HS-27A (cell line): ENCODE data around the gene MVB12A.

Source experiments
- DNase-seq: peaks from one replicate; pipeline ENCODE4 v3.0.0-alpha.2; 2012; ENCODE audit warnings: low read depth, missing footprints

MVB12A gene

DNA sequence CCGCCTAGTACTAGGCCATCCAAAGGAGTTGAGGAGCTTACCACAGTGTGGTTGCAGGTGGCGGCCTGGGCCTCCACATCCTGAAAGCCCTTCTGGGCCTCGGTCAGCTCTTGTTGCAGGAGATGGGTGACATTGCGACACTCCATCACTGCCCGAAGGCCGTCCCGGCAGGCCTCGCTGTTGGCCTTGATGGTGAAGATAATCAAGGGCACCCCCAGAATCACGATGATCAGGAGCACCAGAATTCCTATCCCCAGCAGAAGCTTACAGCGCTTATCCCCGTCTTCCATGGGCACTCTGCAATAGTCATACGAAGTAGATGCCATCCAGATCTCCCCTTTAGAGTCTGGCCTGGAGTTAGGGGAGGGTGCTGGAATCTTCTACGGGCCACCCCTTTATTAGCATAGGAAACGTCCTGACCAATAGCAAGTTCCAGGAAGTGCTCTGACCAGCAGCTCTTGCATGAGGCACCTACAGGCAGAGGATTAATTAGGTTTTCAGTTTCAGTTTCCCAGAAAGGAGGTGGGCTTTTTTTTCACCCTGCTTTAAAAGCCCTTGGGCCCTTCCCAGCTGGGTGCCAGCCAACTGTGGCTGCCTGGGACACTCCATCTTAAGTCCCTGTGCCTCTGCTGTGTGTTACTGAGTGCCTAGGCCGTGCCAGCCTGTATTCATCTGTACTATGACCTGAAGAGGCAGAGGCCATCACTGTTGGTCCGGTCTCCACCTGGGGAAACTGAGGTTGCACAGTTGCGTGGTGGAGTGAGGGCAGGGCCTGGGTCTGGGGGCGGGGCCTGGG, 14.4 kb upstream of the MVB12A start, which contains the start of gene BST2:
BST2 (minus strand) TSS at position 381 of the 796 bp plus-strand sequence; CDS start at position 326, 55 bp downstream.
- no peak for DNase-seq

DNA sequence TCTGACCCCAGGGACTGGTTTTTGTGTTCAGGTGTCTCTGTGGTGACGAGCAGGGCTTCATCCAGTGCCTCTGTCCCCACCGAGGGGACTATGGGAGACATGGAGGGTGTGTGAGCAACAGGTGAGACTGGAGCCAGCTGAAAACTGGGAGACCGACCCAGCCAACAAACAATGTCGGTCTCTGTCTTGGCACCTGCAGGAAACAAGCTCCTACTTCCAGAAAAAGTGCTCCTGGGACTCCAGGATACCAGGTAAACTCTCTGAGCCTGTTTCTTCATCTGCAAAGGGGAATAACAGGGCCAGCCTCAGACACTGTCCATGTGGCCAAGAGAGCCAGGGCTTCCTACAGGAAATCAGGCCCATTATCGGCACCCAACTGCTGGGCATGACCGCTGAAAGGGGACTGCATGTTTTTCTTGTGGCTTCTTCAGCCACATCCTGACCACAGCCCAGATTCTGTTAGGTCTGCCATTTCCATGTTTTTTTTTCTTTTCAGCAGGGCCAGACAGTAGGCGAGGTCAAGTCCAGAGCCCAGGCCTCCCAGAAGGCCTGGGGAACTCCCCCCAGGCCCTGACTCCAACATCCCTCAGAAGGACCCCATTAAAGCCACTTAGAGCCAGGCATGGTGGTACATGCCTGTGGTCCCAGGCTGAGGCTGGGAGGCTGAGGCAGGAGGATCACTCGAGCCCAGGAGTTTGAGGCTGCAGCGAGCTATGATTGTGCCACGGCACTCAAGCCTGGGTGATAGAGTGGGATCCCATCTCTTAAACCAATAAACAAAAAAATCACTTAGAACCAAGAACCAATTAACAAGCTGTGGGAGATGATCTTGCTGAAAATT, 13.6 kb upstream of the MVB12A start:
- DNase-seq: no peak

DNA sequence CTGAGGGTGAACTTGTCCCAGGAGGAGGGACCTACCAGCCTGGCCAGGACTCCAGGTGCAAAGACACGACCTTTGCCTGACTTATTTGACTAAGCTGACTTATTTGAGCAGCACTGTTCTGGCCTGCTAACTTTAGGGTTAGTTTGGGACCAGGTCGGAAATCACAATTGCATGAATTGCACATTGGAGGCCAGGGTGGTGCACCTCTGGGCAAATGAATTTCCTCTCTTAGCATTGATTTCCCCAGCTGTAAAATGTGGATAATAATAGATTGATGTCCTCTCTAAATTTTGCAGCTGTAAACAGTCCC, 13.0 kb upstream of the MVB12A start:
- DNase-seq: no peak

DNA sequence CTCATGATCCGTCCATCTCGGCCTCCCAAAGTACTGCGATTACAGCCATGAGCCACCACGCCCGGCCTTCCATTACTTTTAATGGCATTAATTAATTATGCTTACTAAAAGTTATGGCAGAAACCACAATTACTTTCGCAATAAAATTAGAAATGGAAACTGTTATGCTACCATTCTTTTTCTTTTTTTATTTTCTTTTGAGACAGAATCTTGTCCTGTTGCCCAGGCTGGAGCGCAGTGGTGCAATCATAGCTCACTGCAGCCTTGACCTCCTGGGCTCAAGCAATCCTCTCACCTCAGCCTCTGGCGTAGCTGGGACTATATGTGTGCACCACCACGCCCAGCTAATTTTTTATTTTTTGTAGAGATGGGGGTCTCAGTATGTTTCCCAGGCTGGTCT, 9.9 kb upstream of the MVB12A start:
- DNase-seq: no peak

DNA sequence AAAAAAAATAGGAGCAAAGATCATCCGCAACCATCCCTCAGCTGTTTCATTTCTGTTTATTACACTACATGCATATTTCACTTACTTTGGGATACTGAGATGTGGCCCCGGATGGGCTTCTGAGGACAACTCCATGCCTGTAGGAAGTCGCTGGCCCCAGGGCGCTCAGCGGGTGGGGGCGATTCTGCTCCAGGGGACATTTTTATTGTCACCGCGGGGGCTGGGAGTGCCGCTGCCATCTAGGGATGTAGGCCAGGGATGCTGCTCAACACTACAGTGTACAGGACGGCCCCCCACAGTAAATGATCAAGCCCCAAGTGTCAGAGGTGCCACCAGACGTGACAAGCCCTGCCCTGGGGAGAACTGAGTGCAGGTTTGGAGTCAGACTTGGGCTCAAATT, 8.0 kb upstream of the MVB12A start:
- DNase-seq: no peak

DNA sequence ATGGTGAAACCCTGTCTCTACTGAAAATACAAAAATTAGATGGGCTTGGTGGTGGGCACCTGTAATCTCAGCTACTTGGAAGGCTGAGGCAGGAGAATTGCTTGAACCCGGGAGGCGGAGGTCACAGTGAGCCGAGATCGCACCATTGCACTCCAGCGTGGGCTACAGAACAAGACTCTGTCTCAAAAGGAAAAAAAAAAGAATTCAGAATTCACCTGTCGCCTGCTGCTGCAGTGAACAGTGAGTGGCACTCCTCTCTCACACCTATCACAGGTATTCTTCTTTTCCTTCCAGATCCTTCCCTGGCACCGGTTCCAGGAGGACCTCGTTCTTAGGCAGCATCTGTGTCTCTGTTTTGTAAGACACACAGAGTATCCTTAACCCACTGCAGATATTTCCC, 5.8 kb upstream of the MVB12A start:
- no peak for DNase-seq

DNA sequence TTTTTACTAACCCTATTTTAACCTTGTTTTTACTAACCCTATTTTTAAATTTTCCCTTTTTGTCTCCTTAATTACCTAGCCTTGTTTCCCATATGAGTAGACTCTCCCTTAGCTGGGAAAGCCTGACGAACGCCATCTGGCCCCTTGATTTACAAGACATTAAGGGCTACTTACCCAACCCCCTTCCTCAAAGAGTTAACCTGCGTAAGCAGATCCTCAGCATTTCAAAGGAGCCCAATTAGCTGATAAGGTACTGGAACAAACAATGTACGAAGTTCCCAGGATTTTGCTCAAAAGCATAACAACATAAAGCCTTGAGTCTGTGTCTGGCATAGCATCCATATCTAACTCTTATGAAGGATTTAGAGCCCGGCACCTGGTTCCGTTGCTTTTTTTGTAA, 4.7 kb upstream of the MVB12A start:
- DNase-seq: no peak

DNA sequence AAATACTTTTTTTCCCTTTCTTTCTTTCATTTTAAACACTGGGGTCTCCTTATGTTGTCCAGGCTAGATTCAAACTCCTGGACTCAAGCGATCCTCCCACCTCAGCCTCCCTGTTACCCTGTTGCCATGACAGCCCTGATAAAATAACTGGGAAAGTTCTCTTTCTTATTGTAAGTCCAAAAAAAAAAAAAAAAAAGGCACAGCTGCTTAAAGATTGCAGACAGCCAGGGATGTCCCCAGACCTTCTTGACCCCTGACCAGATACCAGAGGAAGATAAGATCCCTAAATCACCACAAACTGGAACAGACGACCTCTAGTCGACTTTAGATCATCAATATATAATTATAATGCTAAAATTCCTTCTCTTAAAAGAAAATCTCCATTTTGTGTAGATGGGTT, 1.1 kb upstream of the MVB12A start:
- no peak for DNase-seq

DNA sequence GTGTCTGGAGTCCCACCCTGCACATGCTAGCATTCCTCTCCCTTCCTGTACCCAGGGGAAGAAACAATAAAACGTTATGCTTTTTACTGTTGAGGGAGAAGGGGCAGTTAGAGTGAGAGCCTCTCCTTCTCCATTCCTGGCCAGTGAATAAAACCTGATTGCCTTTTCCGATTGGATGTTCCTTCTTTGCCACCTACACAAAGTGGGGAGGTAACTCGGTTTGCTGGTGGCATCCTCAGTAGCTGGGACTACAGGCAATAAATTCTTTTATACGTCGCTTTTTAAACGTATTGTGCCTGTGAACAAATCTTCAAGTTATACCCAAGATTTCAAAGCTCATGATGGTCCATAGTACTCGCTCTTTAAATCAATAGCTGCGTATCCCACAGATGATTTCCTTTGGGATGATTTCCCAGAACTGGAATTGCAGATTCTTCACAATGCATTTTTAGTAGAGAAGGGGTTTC, 660 bp upstream of the MVB12A start:
- no peak for DNase-seq

DNA sequence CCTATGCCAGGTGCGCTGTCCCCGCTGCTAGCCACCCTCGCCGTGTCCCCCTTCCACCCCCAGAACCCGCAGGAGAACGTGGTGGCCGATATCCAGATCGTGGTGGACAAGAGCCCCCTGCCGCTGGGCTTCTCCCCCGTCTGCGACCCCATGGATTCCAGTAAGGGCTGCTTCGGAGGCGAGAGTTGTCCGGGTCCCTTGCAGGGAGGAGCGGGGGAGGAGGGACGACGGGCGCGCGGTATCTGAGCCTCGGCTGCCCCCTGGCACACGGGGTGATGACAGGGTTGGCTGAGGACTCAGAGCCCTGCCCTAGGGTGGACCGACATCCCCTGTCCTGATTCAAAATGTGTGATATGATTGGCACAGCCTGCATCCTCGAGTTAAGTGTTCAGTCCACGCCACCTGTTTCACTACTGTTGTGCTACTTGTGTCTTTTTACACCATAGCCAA, 653 bp downstream of the MVB12A start:
- DNase-seq: no peak

DNA sequence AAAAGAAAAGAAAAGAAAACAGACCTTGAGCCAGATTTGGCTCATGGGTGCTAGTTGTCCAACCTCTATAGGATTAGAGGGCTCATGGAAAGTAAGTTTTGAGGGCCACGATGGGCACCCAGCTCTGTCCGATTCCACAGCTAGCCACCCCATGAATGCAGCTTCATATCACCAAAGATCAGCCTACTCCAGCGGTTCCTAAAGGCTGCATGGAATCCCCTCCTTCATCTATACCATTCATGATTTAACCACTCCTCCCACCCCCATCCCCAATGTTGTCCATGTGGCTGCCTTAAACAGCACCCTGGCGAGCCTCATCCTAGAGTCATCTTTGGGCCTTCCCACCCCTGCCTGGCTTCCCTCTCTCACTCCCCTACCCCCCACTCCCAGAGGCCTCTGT, 2.1 kb downstream of the MVB12A start:
- DNase-seq: no peak

DNA sequence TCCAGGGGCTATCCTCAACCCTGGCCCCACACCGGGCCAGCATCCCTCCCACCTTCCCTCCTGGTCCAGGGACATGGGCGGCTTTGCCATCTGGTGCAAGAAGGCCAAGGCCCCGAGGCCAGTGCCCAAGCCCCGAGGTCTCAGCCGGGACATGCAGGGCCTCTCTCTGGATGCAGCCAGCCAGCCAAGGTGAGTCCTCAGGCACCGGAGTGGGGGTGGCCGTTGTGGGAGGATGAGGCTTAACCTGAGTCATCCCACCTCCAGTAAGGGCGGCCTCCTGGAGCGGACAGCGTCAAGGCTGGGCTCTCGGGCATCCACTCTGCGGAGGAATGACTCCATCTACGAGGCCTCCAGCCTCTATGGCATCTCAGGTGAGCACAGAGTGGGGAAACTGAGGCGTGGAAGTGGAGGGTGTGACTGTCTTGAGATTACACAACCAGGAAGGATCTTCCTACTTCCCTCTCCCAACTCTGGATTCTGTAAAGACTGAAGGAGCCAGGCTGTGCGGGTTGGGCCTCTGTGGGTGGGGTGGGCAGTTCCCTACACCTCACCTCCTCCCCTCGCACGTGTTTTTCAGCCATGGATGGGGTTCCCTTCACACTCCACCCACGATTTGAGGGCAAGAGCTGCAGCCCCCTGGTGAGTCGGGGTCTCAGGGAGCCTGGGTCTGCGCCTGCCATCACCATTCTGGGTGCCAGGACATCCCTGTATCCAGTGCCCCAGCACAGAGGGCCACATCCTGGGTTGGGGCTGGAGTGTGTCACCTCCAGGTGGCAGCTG, 3.8 kb downstream of the MVB12A start:
- no peak for DNase-seq

DNA sequence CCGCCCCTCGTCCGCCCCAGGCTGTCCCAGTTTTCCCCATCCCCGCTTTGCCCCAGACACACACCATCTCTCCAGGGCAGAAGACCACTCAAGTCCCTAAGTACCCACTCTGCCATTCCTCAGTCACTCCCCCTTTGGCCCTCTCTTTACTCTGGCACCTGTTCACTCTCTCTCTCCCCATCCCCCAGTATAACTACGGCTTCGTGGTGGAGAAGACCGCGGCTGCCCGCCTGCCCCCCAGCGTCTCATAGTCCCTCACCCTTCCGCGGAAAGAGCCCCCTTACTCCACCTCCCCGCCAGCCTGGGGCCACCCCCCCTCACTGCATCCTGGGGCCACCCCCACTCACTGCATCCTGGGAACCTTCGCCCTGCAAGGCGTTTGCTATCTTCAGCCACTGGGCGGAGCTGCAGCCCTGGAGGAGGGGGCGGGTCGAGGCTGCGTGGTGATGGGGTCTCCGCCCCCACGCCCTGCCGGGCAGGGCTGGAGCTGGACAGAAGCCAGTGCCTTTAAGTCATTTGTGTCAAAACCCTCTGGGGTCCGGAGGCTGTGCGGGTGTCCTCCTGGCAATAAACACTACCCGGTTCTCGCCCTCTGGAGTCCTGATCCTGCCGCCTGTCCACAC, 5.0 kb downstream of the MVB12A start:
- DNase-seq: no peak

DNA sequence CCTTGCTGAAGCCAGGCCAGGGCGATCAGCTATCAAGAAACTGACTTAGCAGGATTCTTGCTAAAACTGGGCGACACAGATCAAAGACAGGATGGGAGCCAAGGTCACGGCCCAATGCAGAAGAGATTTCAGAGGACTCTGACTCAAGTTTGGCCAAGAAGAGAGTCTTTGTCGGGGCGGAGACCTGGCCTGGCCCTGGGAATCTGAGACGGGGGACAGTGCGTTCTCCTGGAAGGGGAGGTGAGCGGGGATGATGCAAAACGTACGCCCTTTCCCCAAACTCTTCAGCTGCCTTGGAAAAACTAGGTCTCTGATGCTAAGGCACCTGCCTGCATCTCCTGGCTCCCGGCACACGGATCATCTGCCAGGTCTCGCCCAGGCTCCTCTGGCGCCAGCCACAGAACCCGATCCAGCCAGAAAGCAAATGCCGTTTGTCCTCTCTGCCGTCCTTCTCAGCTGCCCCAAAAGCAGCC, 9.8 kb downstream of the MVB12A start:
- DNase-seq: no peak

DNA sequence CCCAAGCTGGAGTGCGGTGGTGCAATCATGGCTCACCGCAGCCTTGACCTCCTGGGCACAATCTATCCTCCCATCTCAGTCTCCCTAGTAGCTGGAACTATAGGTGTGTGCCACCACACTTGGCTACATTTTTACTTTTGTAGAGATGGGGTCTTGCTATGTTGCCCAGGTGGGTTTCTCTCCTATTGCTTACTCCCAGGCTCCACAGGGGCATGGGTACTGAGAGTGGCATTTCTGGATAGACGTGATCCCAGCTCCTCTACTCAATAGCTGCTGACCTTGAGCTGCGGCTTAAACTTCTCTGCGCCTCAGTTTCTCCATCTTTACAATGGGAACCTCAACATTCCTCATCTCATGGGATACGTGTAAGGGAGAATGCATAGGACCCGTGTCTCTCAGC, 11.6 kb downstream of the MVB12A start:
- DNase-seq: no peak

DNA sequence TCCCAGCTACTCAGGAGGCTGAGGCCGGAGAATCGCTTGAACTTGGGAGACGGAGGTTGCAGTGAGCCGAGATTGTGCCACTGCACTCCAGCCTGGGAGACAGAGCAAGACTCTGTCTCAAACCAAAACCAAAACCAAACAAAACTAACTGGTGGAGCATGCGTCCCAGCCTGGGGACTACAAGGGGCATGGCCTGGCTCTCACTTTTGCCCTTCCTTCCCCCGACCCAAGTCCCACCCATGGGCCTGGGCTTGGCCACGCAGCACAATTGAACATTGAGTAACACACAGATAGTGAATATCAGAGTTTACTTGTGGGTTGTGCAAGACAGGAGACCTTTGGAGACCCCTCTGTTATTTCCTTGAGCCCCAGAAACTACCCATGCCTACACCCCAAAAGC, 15.4 kb downstream of the MVB12A start:
- no peak for DNase-seq

DNA sequence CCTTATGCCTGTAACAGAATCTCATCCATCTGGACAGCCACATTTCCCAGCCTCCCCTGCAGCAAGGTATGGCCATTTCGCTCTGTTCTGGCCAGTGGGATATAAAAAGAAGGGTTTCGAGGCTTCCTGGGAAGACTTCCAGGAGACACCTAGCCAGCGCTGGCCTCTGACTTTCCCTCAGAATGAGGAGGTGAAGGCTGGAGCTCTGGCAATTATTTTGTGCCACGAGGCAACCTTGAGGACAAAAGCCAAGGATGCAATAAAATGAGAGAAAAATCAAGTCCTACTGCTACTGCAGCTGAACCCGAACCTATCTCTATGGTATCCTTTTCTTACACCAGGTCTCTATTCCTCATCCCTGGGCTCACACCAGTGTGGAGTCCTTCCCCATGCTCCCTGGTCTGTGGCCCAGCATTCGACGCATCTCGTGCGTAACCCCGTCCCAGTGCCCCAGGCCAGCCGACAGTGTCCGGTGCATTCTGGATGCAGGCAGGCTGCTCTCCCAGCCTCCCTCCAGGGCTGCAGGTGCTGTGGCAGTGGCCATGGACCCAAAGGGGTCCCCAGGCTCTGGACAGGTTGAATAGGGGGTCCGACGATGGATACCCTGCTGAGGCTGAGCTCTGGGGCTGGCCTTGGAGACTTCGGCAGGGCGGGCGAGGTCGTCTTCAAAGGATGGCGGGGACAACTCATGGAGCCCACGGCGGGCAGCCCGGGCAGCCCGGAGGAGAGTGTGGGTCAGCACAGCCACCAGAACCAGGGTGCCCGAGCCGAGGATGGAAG, 16.4 kb downstream of the MVB12A start:
- no peak for DNase-seq

DNA sequence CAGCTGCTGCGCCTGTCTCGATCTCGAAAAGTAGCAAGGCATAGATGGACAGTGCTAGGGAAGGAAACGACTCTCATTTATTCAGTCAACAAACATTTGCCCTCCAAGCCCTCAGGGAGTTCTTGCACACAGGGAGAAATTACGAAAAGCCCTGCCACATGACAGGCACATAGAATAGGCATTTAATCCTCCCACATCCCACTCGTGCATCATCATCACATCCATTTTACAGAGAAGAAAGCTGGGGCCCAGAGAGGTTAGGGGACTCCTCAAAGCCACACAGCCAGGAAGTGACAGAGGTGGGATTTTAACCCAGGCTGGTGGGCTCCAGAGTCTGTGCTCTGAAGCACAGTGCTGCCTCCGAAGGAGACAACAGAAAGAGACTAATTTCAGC, 17.0 kb downstream of the MVB12A start:
- DNase-seq: no peak

DNA sequence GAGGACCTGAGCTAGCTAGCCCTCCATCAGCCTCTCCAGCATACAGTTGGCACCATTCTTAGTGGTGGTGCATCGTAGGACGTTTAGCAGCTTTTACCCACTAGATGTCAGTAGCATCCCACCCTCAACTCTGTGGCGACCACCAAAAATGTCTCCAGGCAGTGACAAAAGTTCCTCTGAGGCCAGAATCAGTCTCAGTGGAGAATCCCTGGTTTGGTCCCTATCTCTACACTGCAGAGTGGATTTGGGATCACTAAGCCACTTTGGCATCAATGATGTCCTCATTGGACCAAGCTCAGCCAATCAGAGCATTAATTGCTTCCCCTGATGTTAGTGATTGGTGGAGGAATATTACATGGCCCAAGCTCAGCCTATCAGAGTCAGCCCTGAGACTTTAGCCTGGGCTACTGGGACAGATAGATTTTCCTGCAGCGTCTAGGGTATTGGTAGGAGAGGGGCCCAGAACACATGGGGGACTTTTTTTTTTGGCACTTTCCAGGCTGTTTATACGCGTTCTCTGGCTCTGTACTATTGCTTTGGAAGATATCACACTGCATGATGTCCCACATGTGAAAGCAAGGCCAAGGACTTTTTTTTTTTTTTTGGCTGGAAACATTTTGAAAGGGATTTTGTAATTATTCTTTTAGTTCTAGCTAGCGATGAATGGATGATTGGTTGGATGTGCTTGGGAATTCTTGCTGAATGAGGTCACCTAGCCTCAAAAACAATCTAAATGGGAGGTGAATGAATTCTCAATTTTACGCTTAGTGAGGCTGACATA, 21.6 kb downstream of the MVB12A start:
- DNase-seq: no peak

DNA sequence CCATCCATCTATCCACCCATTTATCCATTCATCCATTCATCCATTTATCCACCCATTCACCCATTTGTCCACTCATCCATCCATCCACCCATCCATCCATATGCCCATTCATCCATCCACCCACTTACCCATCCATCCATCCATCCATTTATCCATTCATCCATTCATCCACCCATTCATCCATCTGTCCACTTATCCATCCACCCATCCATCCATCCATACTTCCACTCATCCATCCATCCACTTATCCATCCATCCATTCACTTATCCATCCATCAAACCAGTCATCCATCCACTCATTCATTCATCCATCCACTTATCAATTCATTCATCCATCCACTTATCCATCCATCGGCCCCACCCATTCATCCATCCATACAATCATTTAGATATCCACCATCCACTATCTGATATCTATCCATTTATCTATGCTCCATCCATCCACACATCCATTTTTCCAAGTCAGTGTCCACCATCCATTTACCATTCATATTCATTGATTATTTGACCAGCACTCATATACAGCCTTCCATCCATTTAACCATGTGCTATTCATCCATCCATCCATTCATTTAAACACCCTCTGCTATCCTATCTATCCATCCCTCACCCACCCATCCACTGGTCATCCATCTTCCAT, 25.8 kb downstream of the MVB12A start:
- DNase-seq: no peak
